PC-3 (cell line): ENCODE data around the gene GFOD2. TPM values are rescaled to one million over a fixed set of nuclear protein-coding genes. Genes with fewer than 3 reads are reported as not detected.

Experiments
- ATAC-seq: fragments of 200-7000 bp; cut with Tn5 transposase; 2 replicates; pipeline ENCODE4 v1.9.1; 2020; ENCODE audit warnings: mild to moderate bottlenecking, moderate library complexity
- BruUV-seq: library from RNA; stranded (reverse); fragments of 400-500 nt; replicated peaks from 2 replicates; lab custom pipeline; 2021; lab: Mats Ljungman, UMichigan
- CTCF ChIA-PET: fragments of 300-600 bp; sonication (Branson Sonifier 250); formaldehyde crosslinking; loops from one replicate; lab custom pipeline; 2022; ENCODE audit warnings: antibody characterized with exemption; lab: Charles Lee
- POLR2A ChIA-PET: fragments of 300-600 bp; sonication (Branson Sonifier 250); formaldehyde crosslinking; loops from one replicate; lab custom pipeline; 2022; ENCODE audit warnings: antibody characterized with exemption; ENCODE audit not compliant: unreplicated experiment; lab: Charles Lee
- DNase-seq: peaks from one replicate; pipeline ENCODE4 v3.0.0-alpha.2; 2015
- H2AFZ ChIP-seq: fragments of 300-600 bp; sonication (generic); 2 replicates; pipeline ENCODE4 v1.6.0; 2016; ENCODE audit warnings: antibody characterized with exemption, low read length
- H3F3A ChIP-seq: fragments of 300-600 bp; sonication (generic); one replicate; pipeline ENCODE4 v1.6.0; 2017; ENCODE audit warnings: antibody characterized with exemption, low read length, control low read depth, mild to moderate bottlenecking; ENCODE audit not compliant: unreplicated experiment
- H3K27ac ChIP-seq: fragments of 300-600 bp; sonication (generic); 2 replicates; pipeline ENCODE4 v1.5.1; 2016; ENCODE audit warnings: mild to moderate bottlenecking, low read length
- H3K27me3 ChIP-seq: fragments of 300-600 bp; sonication (generic); 2 replicates; pipeline ENCODE4 v1.6.1; 2016; ENCODE audit warnings: low read length, mixed read lengths
- H3K36me3 ChIP-seq: fragments of 300-600 bp; sonication (generic); 2 replicates; pipeline ENCODE4 v1.6.1; 2016; ENCODE audit warnings: low read depth, mixed run types, low read length, mixed read lengths
- H3K4me1 ChIP-seq: fragments of 300-600 bp; sonication (generic); 2 replicates; pipeline ENCODE4 v1.5.1; 2016; ENCODE audit warnings: low read length; ENCODE audit not compliant: insufficient read depth
- H3K4me2 ChIP-seq: fragments of 300-600 bp; sonication (generic); 2 replicates; pipeline ENCODE4 v1.6.0; 2016; ENCODE audit warnings: low read length
- H3K4me3 ChIP-seq: fragments of 300-600 bp; sonication (generic); 2 replicates; pipeline ENCODE4 v1.5.1; 2016; ENCODE audit warnings: mild to moderate bottlenecking, low read length, mixed read lengths
- H3K79me2 ChIP-seq: fragments of 300-600 bp; sonication (generic); 2 replicates; pipeline ENCODE4 v1.6.1; 2017; ENCODE audit warnings: low read length, mixed read lengths
- H3K9ac ChIP-seq: fragments of 300-600 bp; sonication (generic); 2 replicates; pipeline ENCODE4 v1.6.0; 2016; ENCODE audit warnings: mild to moderate bottlenecking, low read length
- H3K9me2 ChIP-seq: fragments of 300-600 bp; sonication (generic); replicated peaks from 2 replicates; pipeline ENCODE4 v1.6.1; 2016; ENCODE audit warnings: mixed run types, low read length, mixed read lengths
- H3K9me3 ChIP-seq: fragments of 300-600 bp; sonication (generic); 2 replicates; pipeline ENCODE4 v1.6.1; 2016; ENCODE audit warnings: low read length, mixed read lengths
- H4K20me1 ChIP-seq: fragments of 300-600 bp; sonication (generic); 2 replicates; pipeline ENCODE4 v1.6.1; 2016; ENCODE audit warnings: low read length, mixed read lengths
- CTCF ChIP-seq: fragments of 300-600 bp; sonication (generic); conservative IDR thresholded peaks from 2 replicates; pipeline ENCODE4 v1.5.1; 2017; ENCODE audit warnings: antibody characterized with exemption, low read depth, mild to moderate bottlenecking, low read length
- EZH2 ChIP-seq: fragments of 300-600 bp; sonication (generic); IDR thresholded peaks from one replicate; pipeline ENCODE4 v1.6.1; 2017; ENCODE audit warnings: antibody characterized with exemption, mild to moderate bottlenecking, low read length; ENCODE audit not compliant: unreplicated experiment
- EZH2phosphoT487 ChIP-seq: fragments of 300-600 bp; sonication (generic); IDR thresholded peaks from 2 replicates; pipeline ENCODE4 v1.6.1; 2018; ENCODE audit warnings: mild to moderate bottlenecking, antibody characterized with exemption, low read length, borderline replicate concordance
- intact Hi-C: fragments of 100-400 bp; cut with micrococcal nuclease; formaldehyde crosslinking; loops from 2 replicates; pipeline ENCODE4 v1.9.0; 2023
- total RNA-seq: library from RNA; depleted of rRNA; stranded (reverse); fragments of >200 nt; gene quantifications from 2 replicates; pipeline ENCODE4 v1.2.3, GENCODE V29; 2014

GFOD2 gene
- total RNA-seq, 1 experiment from 2014 or later, result 21.8 TPM

- intact Hi-C loops, result no loop called here
- Histone ChIP-seq H3F3A (no peaks in the 10 kb centered on the region), H3K9ac (no peak overlapping the region), H3K9me2 (no peaks in the 10 kb centered on the region), H4K20me1 (no peaks in the 10 kb centered on the region), H3K4me3 (no peak overlapping the region), H2AFZ (no peak overlapping the region), H3K79me2 (no peaks in the 10 kb centered on the region), H3K27me3 (no peaks in the 10 kb centered on the region), H3K4me1 (no peaks in the 10 kb centered on the region; the same call in 1 of the 2 replicates), H3K36me3 (no peaks in the 10 kb centered on the region), H3K9me3 (no peaks in the 10 kb centered on the region), H3K27ac (no peak overlapping the region), H3K4me2 (no peak overlapping the region)
- BruUV-seq, result no TSS peak
- DNase-seq, result no peak
- ChIA-PET CTCF (no interaction called here), POLR2A (no interaction called here)
- ATAC-seq, result no peak
- TF ChIP-seq EZH2 (no peak), CTCF (no peak), EZH2phosphoT487 (no peak)
Measured at GRCh38 chr16:67648088-67648763, 70.9 kb downstream of the GFOD2 start.

GRCh38 chr16:67647681-67648080 is 71.4 kb downstream of the GFOD2 start:
- Histone ChIP-seq H3K4me3 (no peak overlapping the region), H3K9ac (no peak overlapping the region), H3K79me2 (no peaks in the 10 kb centered on the region), H4K20me1 (no peaks in the 10 kb centered on the region), H3F3A (no peaks in the 10 kb centered on the region), H3K27me3 (no peaks in the 10 kb centered on the region), H3K4me2 (no peak overlapping the region), H3K9me3 (no peaks in the 10 kb centered on the region), H3K36me3 (no peaks in the 10 kb centered on the region), H3K27ac (no peak overlapping the region), H3K9me2 (no peaks in the 10 kb centered on the region), H2AFZ (no peak overlapping the region), H3K4me1 (no peaks in the 10 kb centered on the region)
- ATAC-seq (no peak), DNase-seq (no peak)
- intact Hi-C loops, result no loop called here
- CTCF ChIA-PET, result no interaction called here
- POLR2A ChIA-PET, result no interaction called here
- no TSS peak for BruUV-seq
- TF ChIP-seq CTCF, result no peak
- no peak for TF ChIP-seq EZH2
- TF ChIP-seq EZH2phosphoT487, result no peak

GRCh38 chr16:67647111-67647651 is 71.9 kb downstream of the GFOD2 start:
- Histone ChIP-seq H3K9me2 (no peaks in the 10 kb centered on the region), H3K27ac (no peak overlapping the region), H3K27me3 (no peaks in the 10 kb centered on the region), H3K79me2 (no peaks in the 10 kb centered on the region), H3K36me3 (no peaks in the 10 kb centered on the region), H3K9me3 (no peaks in the 10 kb centered on the region), H3K9ac (no peak overlapping the region), H3F3A (no peaks in the 10 kb centered on the region), H3K4me2 (no peak overlapping the region), H3K4me3 (no peak overlapping the region), H2AFZ (no peak overlapping the region), H3K4me1 (no peaks in the 10 kb centered on the region), H4K20me1 (no peaks in the 10 kb centered on the region)
- POLR2A ChIA-PET, result no interaction called here
- no TSS peak for BruUV-seq
- ATAC-seq, result no peak; the same call in 1 of the 2 replicates
- DNase-seq, result peak; percentile 28
- TF ChIP-seq EZH2phosphoT487 (no peak), EZH2 (no peak), CTCF (no peak)
- intact Hi-C loops, result no loop called here
- CTCF ChIA-PET, result no interaction called here
